MCF 10A (cell line): Measurements from ENCODE around the gene CDIP1. TPM values are rescaled to one million over a fixed set of nuclear protein-coding genes. Genes with fewer than 3 reads are reported as not detected.
A peak's percentile ranks its signal among the peaks of the same experiment; 100 is the strongest.
"Not testable (repeated sequence)": the region's sequence is repeated elsewhere in the genome, so short reads cannot be mapped to it uniquely, and the experiment has no call there.

ENCODE experiments used
- BruUV-seq: library from RNA; stranded (reverse); fragments of 400-500 nt; replicated peaks from 2 replicates; lab custom pipeline; 2021; lab: Mats Ljungman, UMichigan
- CTCF ChIA-PET: fragments of 300-600 bp; sonication (Branson Sonifier 250); formaldehyde crosslinking; extraction: SDS; loops from one replicate; lab custom pipeline; 2021; ENCODE audit warnings: antibody characterized with exemption, inconsistent platforms; lab: Yijun Ruan, JAX
- POLR2A ChIA-PET: fragments of 300-600, 350-650 bp; sonication (Branson Sonifier 250); formaldehyde crosslinking; extraction: SDS; loops from one replicate; lab custom pipeline; 2020; ENCODE audit warnings: antibody characterized with exemption, inconsistent platforms; lab: Yijun Ruan, JAX
- DNase-seq: peaks from one replicate; pipeline ENCODE4 v3.0.0-alpha.2; 2018; ENCODE audit not compliant: unreplicated experiment
- H3K27ac Mint-ChIP-seq: one replicate; pipeline ENCODE4 v1.8.0; 2022; ENCODE audit warnings: mild to moderate bottlenecking, low read depth, mixed read lengths; ENCODE audit not compliant: unreplicated experiment
- H3K27me3 Mint-ChIP-seq: one replicate; pipeline ENCODE4 v1.8.0; 2022; ENCODE audit warnings: mixed read lengths; ENCODE audit not compliant: insufficient read depth, unreplicated experiment
- H3K36me3 Mint-ChIP-seq: one replicate; pipeline ENCODE4 v1.8.0; 2022; ENCODE audit warnings: mild to moderate bottlenecking, moderate library complexity, mixed read lengths; ENCODE audit not compliant: insufficient read depth, unreplicated experiment
- H3K4me1 Mint-ChIP-seq: one replicate; pipeline ENCODE4 v1.8.0; 2022; ENCODE audit warnings: mixed read lengths; ENCODE audit not compliant: insufficient read depth, unreplicated experiment
- H3K4me3 Mint-ChIP-seq: one replicate; pipeline ENCODE4 v1.8.0; 2022; ENCODE audit warnings: mild to moderate bottlenecking, moderate library complexity, mixed read lengths; ENCODE audit not compliant: unreplicated experiment
- H3K9me3 Mint-ChIP-seq: one replicate; pipeline ENCODE4 v1.8.0; 2022; ENCODE audit warnings: mixed read lengths; ENCODE audit not compliant: unreplicated experiment
- CTCF ChIP-seq: fragments of 200-600 bp; IDR thresholded peaks from one replicate; pipeline ENCODE4 v1.8.0; 2022; ENCODE audit warnings: antibody characterized with exemption, mild to moderate bottlenecking; ENCODE audit not compliant: unreplicated experiment
- intact Hi-C: fragments of 100-400 bp; cut with micrococcal nuclease; formaldehyde crosslinking; loops from 2 replicates; pipeline ENCODE4 v1.14.1; 2022
- total RNA-seq: library from RNA; stranded (reverse); gene quantifications from 2 replicates; pipeline ENCODE4 v1.2.3, GENCODE V29; 2022

The CDIP1 gene
- total RNA-seq, 1 experiment from 2014 or later = 6.0 TPM

GRCh38 chr16:4580250-4580649, 41.7 kb upstream of the CDIP1 start:
- H3K27ac Mint-ChIP-seq = peak overlapping the region; percentile 88
- TF ChIP-seq CTCF = no peak
- DNase-seq = peak; percentile 55
- ChIA-PET CTCF (interaction anchor here (1.1 kb wide), 1 partner anchor 80 kb away, joined by 3 read pairs; no protein-coding TSS in a partner anchor), POLR2A (interaction anchor here (0.9 to 1.2 kb wide), 4 partner anchors 34 to 106 kb away, joined by 3 to 4 read pairs (median 3); partner anchors contain the start of genes NMRAL1 and UBALD1)
- BruUV-seq = no TSS peak
- intact Hi-C loops = no loop called here
- H3K27me3 Mint-ChIP-seq = no peaks in the 10 kb centered on the region
- H3K4me3 Mint-ChIP-seq = no peak overlapping the region
- peaks cover 11% of the 10 kb centered on the region for H3K4me1 Mint-ChIP-seq
- H3K36me3 Mint-ChIP-seq = no peaks in the 10 kb centered on the region
- H3K9me3 Mint-ChIP-seq = no peaks in the 10 kb centered on the region

GRCh38 chr16:4578961-4579530, 40.5 kb upstream of the CDIP1 start:
- H3K9me3 Mint-ChIP-seq = no peaks in the 10 kb centered on the region
- peaks cover 11% of the 10 kb centered on the region for H3K4me1 Mint-ChIP-seq
- H3K27ac Mint-ChIP-seq = no peak overlapping the region
- no peaks in the 10 kb centered on the region for H3K27me3 Mint-ChIP-seq
- BruUV-seq = no TSS peak
- POLR2A ChIA-PET = no interaction called here
- no peak for DNase-seq
- H3K4me3 Mint-ChIP-seq = no peak overlapping the region
- intact Hi-C loops = no loop called here
- CTCF ChIA-PET = interaction anchor here (0.7 to 1.2 kb wide), 3 partner anchors 20 to 31 kb away, joined by 3 to 6 read pairs (median 4); no protein-coding TSS in a partner anchor
- no peak for TF ChIP-seq CTCF
- no peaks in the 10 kb centered on the region for H3K36me3 Mint-ChIP-seq

DNA sequence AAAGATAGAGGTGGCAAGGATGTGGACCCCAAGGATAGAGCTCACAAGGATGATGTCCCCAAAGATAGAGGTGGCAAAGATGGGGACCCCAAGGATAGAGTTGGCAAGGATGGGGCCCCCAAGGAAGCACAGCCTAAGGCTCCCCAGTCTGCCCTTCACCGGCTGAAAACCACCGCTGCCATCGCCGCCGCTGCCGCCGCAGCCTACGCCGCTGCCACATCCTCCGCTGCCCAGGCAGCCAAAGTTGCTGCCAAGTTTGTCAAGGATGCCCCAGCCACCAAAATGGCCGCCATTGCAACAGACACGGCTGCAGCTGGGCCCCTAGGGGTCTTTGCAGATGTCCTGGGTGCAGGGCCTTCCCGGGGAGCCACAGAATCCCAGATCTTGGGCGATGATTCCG, 37.4 kb upstream of the CDIP1 start:
- Mint-ChIP-seq H3K36me3 (no peaks in the 10 kb centered on the region), H3K9me3 (no peaks in the 10 kb centered on the region), H3K27ac (no peak overlapping the region), H3K4me1 (peaks cover 11% of the 10 kb centered on the region), H3K27me3 (no peaks in the 10 kb centered on the region), H3K4me3 (no peak overlapping the region)
- ChIA-PET POLR2A (no interaction called here), CTCF (interaction anchor here (0.6 to 2.5 kb wide), 3 partner anchors 9 to 66 kb away, joined by 3 to 10 read pairs (median 3); no protein-coding TSS in a partner anchor)
- intact Hi-C loops = no loop called here
- no peak for DNase-seq
- no peak for TF ChIP-seq CTCF
- no TSS peak for BruUV-seq

GRCh38 chr16:4574919-4575705, 36.5 kb upstream of the CDIP1 start:
- CTCF ChIA-PET = interaction anchor here (1.1 to 2.5 kb wide), 3 partner anchors 10 to 69 kb away, joined by 3 to 10 read pairs (median 5); no protein-coding TSS in a partner anchor
- no peak for TF ChIP-seq CTCF

DNA sequence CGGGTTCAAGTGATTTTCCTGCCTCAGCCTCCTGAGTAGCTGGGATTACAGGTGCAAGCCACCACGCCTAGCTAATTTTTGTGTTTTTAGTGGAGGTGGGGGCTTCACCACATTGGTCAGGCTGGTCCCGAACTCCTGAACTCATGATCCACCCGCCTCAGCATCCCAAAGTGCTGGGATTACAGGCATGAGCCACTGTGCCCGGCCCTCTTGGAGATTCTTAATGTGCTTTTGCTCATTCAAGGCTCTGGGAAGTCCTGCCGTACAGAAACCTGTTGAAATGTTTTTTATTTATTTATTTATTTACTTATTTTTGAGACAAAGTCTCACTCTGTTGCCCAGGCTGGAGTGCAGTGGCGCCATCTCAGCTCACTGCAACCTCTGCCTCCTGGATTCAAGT, 35.4 kb upstream of the CDIP1 start:
- H3K4me1 Mint-ChIP-seq, POLR2A ChIA-PET, H3K36me3 Mint-ChIP-seq, H3K27ac Mint-ChIP-seq, intact Hi-C loops, H3K27me3 Mint-ChIP-seq, DNase-seq, H3K9me3 Mint-ChIP-seq, BruUV-seq, H3K4me3 Mint-ChIP-seq: not testable (repeated sequence)
- CTCF ChIA-PET = interaction anchor here (0.9 to 1.6 kb wide), 3 partner anchors 25 to 157 kb away, joined by 3 to 5 read pairs (median 4); no protein-coding TSS in a partner anchor

More at GRCh38 chr16:4574919-4575705, 36.5 kb upstream of the CDIP1 start:
- no peaks in the 10 kb centered on the region for H3K36me3 Mint-ChIP-seq
- H3K27ac Mint-ChIP-seq = no peak overlapping the region
- H3K4me3 Mint-ChIP-seq = no peak overlapping the region
- POLR2A ChIA-PET = no interaction called here
- DNase-seq = no peak
- H3K4me1 Mint-ChIP-seq = peaks cover 5% of the 10 kb centered on the region
- BruUV-seq = no TSS peak
- intact Hi-C loops = no loop called here
- no peaks in the 10 kb centered on the region for H3K27me3 Mint-ChIP-seq
- no peaks in the 10 kb centered on the region for H3K9me3 Mint-ChIP-seq
